Mucosa of rectum (tissue), 2 donors: ENCODE results near the gene ATP10D.

Experiments used
- H3K27ac ChIP-seq, 2 donors: one replicate each; pipeline ENCODE4 v1.7.0; 2013; ENCODE audit warnings: inconsistent platforms in 2 of 2, low read depth in 2 of 2, low read length in 2 of 2
- H3K27me3 ChIP-seq, 2 donors: one replicate each; pipeline ENCODE4 v1.7.0; 2013; ENCODE audit warnings: low read length in 2 of 2; ENCODE audit not compliant: control insufficient read depth in 2 of 2, insufficient read depth in 2 of 2
- H3K36me3 ChIP-seq, 2 donors: one replicate each; pipeline ENCODE4 v1.7.0; 2013; ENCODE audit warnings: low read length in 2 of 2; ENCODE audit not compliant: control insufficient read depth in 2 of 2, insufficient read depth in 2 of 2
- H3K4me1 ChIP-seq, 2 donors: one replicate each; pipeline ENCODE4 v1.7.0; 2013; ENCODE audit warnings: low read length in 2 of 2, mild to moderate bottlenecking in 1 of 2; ENCODE audit not compliant: control insufficient read depth in 2 of 2, insufficient read depth in 2 of 2
- H3K4me3 ChIP-seq, 2 donors: one replicate each; pipeline ENCODE4 v1.7.0; 2013; ENCODE audit warnings: low read length in 2 of 2
- H3K9ac ChIP-seq, 2 donors: one replicate each; pipeline ENCODE4 v1.7.0; 2013; ENCODE audit warnings: low read length in 2 of 2, low read depth in 1 of 2, mild to moderate bottlenecking in 1 of 2
- H3K9me3 ChIP-seq, 2 donors: one replicate each; pipeline ENCODE4 v1.7.0; 2013; ENCODE audit warnings: low read length in 2 of 2; ENCODE audit not compliant: control insufficient read depth in 2 of 2
- donor health status: healthy.
- donor health status: Normal muscosa, but diverticular disease.

ATP10D gene

DNA sequence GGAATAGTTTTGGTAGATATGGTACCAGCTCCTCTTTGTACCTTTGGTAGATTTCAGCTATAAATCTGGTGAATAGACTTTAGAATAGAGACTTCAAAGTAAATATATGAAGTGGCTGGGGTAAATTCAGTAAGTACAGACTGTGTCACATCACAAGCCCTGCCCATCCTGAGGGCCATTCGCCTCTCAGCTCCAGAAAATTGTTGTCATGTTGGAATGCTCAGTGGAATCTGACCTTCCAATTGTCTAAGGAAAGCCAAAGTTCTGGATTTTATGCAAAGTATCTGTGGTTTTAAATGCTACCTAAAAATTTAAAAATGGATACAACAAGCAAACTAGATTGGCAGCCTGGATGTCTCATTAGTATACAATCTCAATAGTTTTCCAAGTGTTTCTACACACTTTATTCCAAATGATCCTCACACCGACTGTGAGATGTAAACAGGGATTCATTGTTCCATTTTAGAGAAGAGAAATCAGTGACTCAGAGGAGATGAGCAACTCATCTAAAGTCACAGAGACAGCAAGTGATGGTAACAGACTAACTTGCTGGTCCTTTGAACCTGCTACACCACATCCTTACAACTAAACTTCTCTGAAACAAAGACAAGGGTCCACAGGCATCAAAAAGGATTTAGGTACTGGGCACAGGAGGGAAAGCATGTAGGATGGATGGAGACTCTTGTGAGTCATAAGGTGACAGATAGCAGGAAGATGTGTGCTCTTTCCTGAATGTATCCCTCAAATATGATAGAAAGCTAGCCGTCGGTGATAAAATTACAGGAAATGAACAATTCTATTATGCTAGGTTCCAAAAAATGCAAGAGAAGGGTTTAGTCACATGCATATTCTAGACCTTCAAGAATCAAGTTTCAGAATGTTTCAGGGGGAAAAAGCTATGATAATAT, 127.3 kb downstream of the ATP10D start:
- H3K27me3 ChIP-seq: no peaks in the 10 kb centered on the region
- no peak overlapping the region for H3K27ac ChIP-seq
- H3K9me3 ChIP-seq: no peaks in the 10 kb centered on the region
- no peak overlapping the region for H3K4me3 ChIP-seq
- no peak overlapping the region for H3K9ac ChIP-seq
- H3K36me3 ChIP-seq: no peaks in the 10 kb centered on the region
- no peaks in the 10 kb centered on the region for H3K4me1 ChIP-seq

DNA sequence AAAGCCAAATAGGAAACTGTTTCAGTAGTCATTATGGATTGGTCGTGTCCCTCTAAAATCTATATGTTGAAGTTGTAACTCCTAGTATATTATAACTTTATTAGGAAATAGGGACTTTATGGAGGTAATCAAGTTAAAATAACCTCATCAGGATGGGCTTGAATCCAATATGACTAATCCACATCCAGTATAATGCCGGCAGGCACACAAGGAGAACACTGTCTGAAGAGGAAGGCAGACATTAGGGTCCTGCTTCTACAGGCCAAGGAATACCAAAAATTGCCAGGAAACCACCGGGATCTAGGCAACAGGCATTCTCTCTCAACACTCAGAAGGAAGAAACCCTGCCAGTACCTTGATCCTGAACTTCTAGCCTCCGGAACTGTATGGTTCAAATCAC, 130.3 kb downstream of the ATP10D start:
- H3K27ac ChIP-seq: no peak overlapping the region
- H3K9ac ChIP-seq: no peak overlapping the region
- H3K9me3 ChIP-seq: no peaks in the 10 kb centered on the region
- H3K4me1 ChIP-seq: no peaks in the 10 kb centered on the region
- no peak overlapping the region for H3K4me3 ChIP-seq
- H3K27me3 ChIP-seq: no peaks in the 10 kb centered on the region
- no peaks in the 10 kb centered on the region for H3K36me3 ChIP-seq

DNA sequence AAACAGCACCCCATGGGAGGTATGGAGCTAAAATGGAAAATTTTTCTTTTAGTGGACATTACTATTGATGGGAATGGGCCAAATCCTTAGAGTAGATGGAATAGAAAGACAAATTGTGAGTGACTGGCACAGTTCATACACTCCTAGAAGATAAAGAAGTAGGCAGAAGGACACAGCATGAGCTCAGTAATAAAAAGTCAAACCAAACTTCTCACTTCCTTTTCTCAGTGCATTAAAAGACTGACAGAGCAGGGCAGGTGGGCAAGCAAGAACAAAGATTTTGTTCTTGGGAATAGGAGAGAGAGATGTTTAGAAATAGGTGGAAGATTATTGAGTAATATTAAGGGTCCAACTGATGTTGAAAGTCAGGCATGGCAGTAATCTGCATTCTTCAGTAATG, 132.5 kb downstream of the ATP10D start:
- H3K9ac ChIP-seq: no peak overlapping the region
- H3K4me3 ChIP-seq: no peak overlapping the region
- H3K27me3 ChIP-seq: no peaks in the 10 kb centered on the region
- H3K27ac ChIP-seq: no peak overlapping the region
- H3K4me1 ChIP-seq: no peaks in the 10 kb centered on the region
- no peaks in the 10 kb centered on the region for H3K36me3 ChIP-seq
- no peaks in the 10 kb centered on the region for H3K9me3 ChIP-seq

DNA sequence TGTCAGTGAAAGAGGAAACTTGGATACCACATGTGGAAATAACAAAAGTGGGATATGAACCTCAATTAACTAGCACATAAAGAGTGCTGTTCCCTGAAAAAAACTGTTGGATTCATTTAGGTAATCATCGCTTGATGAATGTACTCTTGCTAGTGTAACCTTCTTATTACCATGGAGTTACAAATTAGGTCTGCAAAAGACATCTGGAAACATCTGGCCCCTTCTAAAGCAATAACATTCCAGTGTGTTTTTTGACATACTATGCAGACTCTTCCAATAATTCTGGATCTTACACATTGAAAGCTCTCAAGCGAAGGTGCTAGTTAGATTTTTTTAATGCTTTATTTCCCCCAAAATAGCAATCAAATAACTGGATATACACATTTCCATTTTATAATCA, 134.6 kb downstream of the ATP10D start:
- Histone ChIP-seq H3K4me1 (no peaks in the 10 kb centered on the region), H3K27ac (no peak overlapping the region), H3K4me3 (no peak overlapping the region), H3K27me3 (no peaks in the 10 kb centered on the region), H3K9me3 (no peaks in the 10 kb centered on the region), H3K36me3 (no peaks in the 10 kb centered on the region), H3K9ac (no peak overlapping the region)

- Histone ChIP-seq H3K4me3 (no peak overlapping the region), H3K27me3 (no peaks in the 10 kb centered on the region), H3K4me1 (no peaks in the 10 kb centered on the region), H3K27ac (no peak overlapping the region), H3K9ac (no peak overlapping the region), H3K36me3 (no peaks in the 10 kb centered on the region), H3K9me3 (no peaks in the 10 kb centered on the region)
Observed at GRCh38 chr4:47621181-47621580, 136.1 kb downstream of the ATP10D start.

DNA sequence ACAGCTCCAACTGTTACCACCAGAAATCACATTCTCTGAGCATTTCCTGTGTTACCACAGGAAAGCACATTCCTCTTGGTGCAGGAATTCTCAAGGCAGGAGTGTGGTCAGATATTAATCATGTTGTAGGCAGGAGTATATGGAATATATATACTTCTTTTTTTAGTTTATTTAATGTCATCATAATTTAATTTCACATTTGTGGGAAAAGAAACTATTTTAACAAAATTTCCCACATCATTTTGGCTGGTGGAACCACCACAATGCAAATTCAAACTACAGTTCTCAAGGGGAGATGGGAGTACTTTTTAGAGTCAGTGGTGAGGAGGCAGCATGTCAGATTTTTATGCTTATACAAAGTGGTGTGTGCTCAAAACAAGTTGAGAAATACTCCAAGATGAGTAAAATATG, 139.0 kb downstream of the ATP10D start:
- no peaks in the 10 kb centered on the region for H3K36me3 ChIP-seq
- no peak overlapping the region for H3K27ac ChIP-seq
- H3K4me1 ChIP-seq: no peaks in the 10 kb centered on the region
- no peak overlapping the region for H3K9ac ChIP-seq
- H3K9me3 ChIP-seq: no peaks in the 10 kb centered on the region
- H3K27me3 ChIP-seq: no peaks in the 10 kb centered on the region
- H3K4me3 ChIP-seq: no peak overlapping the region

- H3K9ac ChIP-seq: no peak overlapping the region
- H3K27ac ChIP-seq: no peak overlapping the region
Observed at GRCh38 chr4:47631161-47631560, 146.1 kb downstream of the ATP10D start.

DNA sequence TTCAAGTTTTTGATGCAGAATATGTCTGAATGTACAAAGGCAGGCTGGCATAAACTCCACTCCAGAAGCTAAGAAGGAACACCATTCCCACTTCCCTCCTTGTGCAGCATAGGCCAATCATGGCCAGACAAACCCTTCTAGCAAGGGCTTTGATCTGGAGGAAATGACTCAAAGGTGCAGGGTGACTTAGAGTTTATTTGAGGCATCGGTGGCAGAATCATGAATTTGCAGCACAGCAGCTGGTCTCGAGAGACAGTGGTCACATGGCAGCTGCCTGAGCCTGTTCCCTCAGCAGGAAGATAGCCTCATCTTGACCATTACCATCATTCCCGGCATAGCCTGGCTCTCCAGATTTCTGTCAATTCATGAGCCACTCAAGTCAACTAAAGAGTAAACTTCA, 154.5 kb downstream of the ATP10D start:
- H3K36me3 ChIP-seq: no peaks in the 10 kb centered on the region
- no peaks in the 10 kb centered on the region for H3K4me1 ChIP-seq
- no peaks in the 10 kb centered on the region for H3K27me3 ChIP-seq
- no peak overlapping the region for H3K9ac ChIP-seq
- no peaks in the 10 kb centered on the region for H3K9me3 ChIP-seq
- H3K27ac ChIP-seq: no peak overlapping the region
- no peak overlapping the region for H3K4me3 ChIP-seq

More at GRCh38 chr4:47631161-47631560, 146.1 kb downstream of the ATP10D start:
- no peaks in the 10 kb centered on the region for H3K9me3 ChIP-seq
- no peaks in the 10 kb centered on the region for H3K27me3 ChIP-seq
- H3K4me1 ChIP-seq: no peaks in the 10 kb centered on the region
- no peak overlapping the region for H3K4me3 ChIP-seq
- H3K36me3 ChIP-seq: no peaks in the 10 kb centered on the region

GRCh38 chr4:47640911-47641310, 155.8 kb downstream of the ATP10D start:
- H3K4me3 ChIP-seq: no peak overlapping the region
- no peaks in the 10 kb centered on the region for H3K4me1 ChIP-seq
- no peaks in the 10 kb centered on the region for H3K36me3 ChIP-seq
- H3K27ac ChIP-seq: no peak overlapping the region
- no peak overlapping the region for H3K9ac ChIP-seq
- no peaks in the 10 kb centered on the region for H3K9me3 ChIP-seq
- H3K27me3 ChIP-seq: no peaks in the 10 kb centered on the region

GRCh38 chr4:47641755-47642154, 156.7 kb downstream of the ATP10D start:
- Histone ChIP-seq H3K27ac (no peak overlapping the region), H3K27me3 (no peaks in the 10 kb centered on the region), H3K36me3 (no peaks in the 10 kb centered on the region), H3K9ac (no peak overlapping the region), H3K4me3 (no peak overlapping the region), H3K9me3 (no peaks in the 10 kb centered on the region), H3K4me1 (no peaks in the 10 kb centered on the region)
